DMS53 treated with DMSO at 0.1 percent for 48 hours (cell line): ENCODE data around the gene RGS14.
"Not testable (repeated sequence)": the region's sequence is repeated elsewhere in the genome, so short reads cannot be mapped to it uniquely, and the experiment has no call there.

Experiments
- DNase-seq: peaks from one replicate; lab custom pipeline; 2025; ENCODE audit not compliant: unreplicated experiment; lab: John Stamatoyannopoulos, UW

Gene RGS14

DNA sequence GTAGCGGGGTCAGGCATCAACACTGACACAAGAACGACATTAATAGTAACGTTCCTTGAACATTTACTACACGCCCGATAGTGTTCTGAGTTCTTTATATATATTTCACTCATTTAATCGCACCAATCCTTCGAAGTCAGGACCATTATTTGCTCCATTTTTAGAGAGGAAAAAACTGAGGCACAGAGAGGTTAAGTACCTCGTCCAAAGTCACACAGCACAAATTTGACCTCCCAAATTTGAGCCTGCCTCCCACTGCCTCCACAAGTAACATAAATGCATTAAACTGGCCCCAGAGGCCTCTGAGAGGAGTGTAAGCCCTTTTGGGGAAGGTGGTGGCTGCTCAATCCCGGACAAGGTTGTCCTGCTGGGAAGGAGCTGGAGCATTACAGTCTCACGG lies 5.8 kb downstream of the RGS14 start:
- DNase-seq, result no peak

GRCh38 chr5:177364159-177364962 lies 6.6 kb downstream of the RGS14 start:
- DNase-seq, result no peak

DNA sequence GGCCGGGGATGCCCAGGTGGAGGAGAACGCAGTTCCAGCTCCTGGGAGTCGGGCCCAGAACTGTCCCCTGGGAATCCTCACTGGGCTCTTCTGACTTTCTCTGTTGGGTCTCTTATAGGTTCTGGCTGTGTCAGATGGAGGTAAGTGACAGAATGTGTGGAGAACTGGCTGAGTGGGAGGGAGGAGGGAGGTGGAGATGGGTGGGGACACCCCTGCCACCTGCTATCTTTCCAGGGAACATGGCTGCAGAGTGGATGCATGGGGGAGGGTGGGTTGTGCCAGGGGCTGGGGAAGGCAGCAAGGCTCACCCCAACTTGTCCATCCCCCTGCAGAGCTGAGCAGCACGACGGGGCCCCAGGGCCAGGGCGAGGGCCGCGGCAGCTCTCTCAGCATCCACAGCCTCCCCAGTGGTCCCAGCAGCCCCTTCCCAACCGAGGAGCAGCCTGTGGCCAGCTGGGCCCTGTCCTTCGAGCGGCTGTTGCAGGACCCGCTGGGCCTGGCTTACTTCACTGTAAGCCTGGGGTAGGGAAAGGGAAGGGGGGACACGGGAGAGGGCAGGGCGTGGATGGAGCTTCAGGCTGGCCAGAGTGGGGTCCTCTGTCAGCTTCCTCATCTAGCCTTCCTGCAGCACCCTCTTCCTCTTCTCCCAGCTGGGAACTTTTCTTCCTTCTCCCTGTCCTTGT lies 8.3 kb downstream of the RGS14 start:
- DNase-seq, result no peak

- DNase-seq, result no peak
These were observed 9.0 kb downstream of the RGS14 start for GRCh38 chr5:177366528-177367322.

GRCh38 chr5:177367323-177367848 lies 9.7 kb downstream of the RGS14 start:
- no peak for DNase-seq

DNA sequence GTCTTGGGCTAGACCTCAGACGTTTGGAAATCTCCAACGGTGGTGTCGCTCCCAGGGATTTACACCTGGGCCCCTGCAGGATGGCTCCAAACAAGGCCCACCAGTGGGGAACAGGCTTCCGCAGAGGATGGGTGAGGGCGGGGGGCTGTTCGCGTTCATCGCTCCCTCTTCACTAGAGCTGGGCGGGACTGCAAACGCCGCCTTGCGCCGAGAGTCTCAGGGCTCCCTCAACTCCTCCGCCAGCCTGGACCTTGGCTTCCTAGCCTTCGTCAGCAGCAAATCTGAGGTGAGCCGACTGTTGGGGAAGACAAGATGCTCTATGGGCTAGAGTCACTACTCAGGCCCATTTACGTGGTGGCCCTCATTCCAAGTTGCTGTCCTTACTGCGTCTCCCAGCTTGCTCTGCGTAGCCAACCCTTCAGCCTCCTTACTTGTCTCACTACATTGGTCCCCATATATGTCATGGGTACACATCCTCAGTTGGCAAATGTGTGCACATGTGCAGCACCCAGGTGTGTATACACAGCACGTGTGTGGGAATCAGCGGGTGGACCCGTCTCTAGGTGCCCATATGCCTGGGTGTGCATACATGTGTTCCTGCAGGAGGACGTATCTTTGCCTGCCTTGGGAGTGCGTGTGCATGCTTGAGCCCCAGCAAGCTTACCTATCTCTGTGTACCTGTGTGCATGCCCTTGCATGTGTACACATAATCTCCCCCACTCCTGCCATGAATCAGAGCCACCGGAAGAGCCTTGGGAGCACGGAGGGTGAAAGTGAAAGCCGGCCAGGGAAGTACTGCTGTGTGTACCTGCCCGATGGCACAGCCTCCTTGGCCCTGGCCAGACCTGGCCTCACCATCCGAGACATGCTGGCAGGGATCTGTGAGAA lies 10.5 kb downstream of the RGS14 start:
- DNase-seq, result no peak

GRCh38 chr5:177368869-177369644 lies 11.3 kb downstream of the RGS14 start:
- no peak for DNase-seq

DNA sequence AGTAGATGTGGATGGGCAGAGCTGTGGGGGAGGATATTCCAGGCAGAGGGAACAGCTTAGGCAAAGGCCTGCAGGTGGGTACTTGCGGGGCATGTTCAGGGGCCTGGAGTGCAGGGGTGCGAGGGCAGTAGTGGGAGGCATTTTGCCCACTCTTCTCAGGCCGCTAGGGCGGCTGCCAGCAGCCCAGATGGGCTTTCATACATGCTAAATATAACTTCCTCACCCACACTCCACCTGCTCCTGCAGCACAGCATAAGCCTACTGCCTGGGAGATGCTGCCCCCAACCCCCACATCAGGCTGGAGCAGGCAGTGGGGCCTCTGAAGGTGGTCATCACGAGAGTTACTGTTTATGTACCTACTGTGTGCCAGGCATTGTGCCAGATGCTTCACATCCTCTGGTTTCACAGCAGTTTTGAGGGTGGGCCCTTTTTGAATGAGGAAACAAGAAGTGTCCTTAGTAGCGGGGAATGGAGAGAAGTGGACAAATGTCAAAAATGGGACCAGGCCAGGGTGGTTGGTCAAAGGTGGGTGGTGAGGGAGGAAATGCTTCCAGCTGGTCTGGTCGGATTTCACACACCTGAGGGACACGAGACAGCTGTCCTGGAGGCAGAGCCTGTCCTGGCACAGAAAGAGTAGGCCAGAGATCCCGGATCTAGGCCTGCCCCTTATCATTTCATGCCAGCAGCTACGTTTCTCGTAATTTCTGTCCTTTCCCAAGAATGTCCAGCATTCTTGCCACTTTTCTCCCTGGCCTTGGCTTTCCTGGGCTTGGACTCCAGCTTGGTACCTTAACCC lies 12.1 kb downstream of the RGS14 start:
- DNase-seq, result no peak

DNA sequence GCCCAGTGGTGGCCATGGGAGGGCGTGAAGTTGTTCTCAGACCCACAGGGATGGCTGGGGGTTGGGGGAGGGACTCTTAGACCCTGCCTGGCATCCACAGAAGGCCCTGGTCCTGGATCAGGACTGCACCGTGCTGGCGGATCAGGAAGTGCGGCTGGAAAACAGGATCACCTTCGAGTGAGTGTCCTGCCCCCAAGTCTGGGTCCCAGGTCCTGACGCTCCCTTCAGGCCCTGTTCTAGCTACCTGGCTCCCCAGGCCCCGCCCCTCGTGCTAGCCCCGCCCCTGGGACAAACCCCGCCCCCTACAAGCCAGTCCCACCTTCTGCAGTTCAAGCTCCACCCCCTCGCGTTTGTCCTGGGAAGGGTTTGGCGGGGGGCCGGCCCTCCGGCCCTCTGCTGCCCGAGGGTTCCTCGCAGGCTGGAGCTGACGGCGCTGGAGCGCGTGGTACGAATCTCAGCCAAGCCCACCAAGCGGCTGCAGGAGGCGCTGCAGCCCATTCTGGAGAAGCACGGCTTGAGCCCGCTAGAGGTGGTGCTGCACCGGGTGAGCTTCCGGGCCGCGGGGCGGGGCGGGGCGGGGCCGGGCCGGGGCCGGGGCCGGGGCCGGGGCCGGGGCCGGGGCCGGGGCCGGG lies 12.9 kb downstream of the RGS14 start:
- DNase-seq, result peak; percentile 78

GRCh38 chr5:177371120-177372033 lies 13.7 kb downstream of the RGS14 start:
- DNase-seq, result no peak

- DNase-seq, result no peak
These were observed 14.5 kb downstream of the RGS14 start for GRCh38 chr5:177372034-177372896.

DNA sequence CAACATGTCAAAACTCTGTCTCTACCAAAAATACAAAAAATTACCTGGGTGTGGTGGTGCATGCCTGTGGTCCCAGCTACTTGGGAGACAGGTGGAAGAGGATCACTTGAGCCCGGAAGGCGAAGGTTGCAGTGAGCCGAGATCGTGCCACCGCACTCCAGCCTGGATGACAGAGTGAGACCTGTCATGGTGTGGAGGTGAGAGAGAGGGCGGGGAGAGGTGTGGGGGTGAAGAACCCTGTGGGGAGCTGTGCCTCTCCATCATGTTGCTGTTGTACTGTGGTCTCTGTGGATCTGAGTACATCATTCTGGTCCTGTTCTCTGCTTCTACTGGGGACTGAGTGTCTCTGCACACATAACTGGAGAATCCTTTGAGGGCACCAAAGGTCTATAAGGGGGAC lies 15.2 kb downstream of the RGS14 start:
- DNase-seq, result no peak

DNA sequence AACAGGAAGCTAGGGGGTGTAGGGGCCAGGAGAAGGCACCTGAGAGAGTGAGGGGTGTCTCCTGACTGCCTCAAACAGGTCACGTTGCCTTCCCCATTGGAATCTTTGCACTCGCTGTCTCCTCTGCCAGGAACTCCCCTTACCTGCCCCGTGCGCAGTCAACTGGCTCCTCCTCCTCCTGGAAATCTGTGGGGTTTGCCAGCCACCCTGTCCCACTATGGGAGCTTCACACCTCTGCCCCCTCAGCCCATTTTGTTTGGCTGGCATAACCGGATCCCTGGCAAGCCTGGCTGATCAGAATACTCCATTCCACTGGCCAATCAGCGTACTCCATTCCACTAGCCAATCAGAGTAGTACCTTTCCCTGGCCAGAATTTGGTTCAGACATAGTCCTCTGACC lies 16.1 kb downstream of the RGS14 start:
- DNase-seq, result no peak

- no peak for DNase-seq
These were observed 16.5 kb downstream of the RGS14 start for GRCh38 chr5:177374211-177374610.

- not testable (repeated sequence) for DNase-seq
These were observed 17.8 kb downstream of the RGS14 start for GRCh38 chr5:177375516-177375915.

DNA sequence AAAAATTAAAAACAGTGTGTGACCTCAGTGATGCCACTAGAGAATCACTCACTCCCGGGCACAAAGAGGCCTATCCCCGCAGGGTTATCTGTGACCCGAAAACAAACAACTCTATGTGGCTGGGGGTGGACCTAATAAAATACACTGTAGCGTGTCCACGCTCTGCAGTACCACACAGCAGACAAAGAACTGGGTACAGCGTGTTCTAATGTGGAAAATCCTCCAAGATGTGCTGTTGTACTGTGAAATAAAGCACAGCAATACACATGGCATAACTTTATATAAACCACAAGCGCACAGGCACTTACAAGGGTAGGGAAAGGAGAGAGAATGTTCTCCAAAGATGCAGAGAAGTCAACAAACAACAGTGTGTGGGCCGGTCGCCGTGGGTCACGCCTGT lies 18.4 kb downstream of the RGS14 start:
- DNase-seq, result no peak
